ENCODE data around the gene MCF2L2.
A peak's percentile ranks its signal among the peaks of the same experiment; 100 is the strongest.

MCF2L2 gene

DNA sequence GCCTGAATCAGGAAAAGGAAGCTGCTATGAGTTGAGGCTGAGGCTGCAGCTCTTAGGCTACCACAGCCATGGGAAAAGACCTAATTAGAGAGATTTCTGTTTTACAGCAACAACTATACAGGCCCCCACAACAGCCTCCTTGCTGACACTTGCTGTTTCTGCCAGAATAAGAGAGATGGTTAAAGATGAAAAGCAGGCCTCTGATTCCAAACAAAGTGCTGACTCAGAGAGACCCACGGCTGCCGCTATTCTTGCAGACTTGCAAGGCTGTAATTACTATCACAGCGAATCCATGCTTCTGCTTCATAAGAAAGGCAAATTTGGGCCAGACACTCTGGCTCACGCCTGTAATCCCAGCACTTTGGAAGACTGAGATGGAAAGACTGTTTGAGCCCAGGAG is 41.8 kb downstream of the MCF2L2 start:
- DNase-seq (ENCODE audit: low read depth) = no peak
- TF ChIP-seq, protein P1, sequence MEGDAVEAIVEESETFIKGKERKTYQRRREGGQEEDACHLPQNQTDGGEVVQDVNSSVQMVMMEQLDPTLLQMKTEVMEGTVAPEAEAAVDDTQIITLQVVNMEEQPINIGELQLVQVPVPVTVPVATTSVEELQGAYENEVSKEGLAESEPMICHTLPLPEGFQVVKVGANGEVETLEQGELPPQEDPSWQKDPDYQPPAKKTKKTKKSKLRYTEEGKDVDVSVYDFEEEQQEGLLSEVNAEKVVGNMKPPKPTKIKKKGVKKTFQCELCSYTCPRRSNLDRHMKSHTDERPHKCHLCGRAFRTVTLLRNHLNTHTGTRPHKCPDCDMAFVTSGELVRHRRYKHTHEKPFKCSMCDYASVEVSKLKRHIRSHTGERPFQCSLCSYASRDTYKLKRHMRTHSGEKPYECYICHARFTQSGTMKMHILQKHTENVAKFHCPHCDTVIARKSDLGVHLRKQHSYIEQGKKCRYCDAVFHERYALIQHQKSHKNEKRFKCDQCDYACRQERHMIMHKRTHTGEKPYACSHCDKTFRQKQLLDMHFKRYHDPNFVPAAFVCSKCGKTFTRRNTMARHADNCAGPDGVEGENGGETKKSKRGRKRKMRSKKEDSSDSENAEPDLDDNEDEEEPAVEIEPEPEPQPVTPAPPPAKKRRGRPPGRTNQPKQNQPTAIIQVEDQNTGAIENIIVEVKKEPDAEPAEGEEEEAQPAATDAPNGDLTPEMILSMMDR (conservative IDR thresholded peaks at IDR 0.05; ENCODE audit: low read depth, low read length) = no peak
- no peak overlapping the region for H3K4me3 ChIP-seq (ENCODE audit: low read length)

DNA sequence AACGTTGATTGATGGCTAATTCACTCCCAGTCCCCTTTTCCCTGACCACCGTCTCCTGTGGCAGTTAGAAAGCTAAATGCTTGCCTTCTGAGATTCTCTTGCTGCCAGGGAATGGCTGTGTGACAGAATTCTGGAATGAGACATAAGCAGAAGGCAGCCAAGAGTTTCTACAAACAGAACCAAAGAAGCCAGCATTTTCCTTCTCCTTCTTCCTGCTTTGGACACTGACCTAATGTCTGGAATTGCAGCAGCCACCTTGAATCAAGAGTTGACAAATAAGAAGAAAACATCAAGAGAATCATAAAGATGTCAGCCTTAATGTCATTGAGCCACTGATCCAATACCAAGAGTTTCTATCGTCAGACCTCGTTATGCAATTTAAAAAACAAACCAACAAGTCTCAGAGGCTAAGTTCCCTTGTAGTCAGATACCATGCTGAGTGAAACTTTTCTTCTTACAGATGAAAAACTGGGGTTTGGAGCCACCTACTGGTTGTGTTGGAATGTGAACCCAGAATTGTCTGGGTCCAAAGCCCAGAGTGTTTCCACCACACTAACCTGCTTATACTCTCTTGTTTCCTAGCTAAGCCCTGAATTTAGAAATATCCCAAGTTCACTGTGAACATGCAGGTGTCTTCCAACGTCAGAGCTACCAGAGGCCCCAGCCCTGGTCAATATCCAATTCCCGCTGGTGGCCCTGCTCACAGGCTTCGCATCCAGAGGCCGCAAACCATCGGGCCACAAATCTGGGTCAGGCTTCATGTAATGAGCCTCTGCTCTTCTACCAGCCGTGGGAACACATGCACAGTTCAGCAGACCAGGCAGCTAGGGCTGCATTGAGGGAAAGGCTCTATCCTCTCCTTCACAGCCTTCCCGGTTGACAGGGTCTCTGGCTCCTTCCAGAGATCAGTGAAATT is 42.5 kb downstream of the MCF2L2 start:
- DNase-seq (ENCODE audit: low read depth) = peak; percentile 34
- TF ChIP-seq, protein P1 (conservative IDR thresholded peaks at IDR 0.05; ENCODE audit: low read depth, low read length) = peak; percentile 69
- no peak overlapping the region for H3K4me3 ChIP-seq (ENCODE audit: low read length)

DNA sequence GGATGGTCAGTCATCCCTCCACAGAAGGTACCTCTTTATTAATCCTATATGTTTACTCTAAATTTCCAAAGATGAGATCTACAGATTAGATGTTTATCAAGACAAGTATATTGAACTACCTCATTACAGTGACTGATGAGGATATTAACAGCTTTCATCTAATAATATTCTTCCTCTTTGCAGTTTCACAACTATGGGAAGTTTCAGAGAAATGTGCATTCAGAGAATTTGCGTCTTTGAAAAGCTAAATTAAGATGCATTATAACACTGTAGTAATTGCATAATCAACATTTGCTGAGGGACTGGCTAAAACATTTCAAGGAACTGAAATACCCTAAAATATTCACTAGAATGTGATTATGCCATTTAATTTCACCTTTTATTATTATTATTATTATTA is 46.7 kb downstream of the MCF2L2 start:
- TF ChIP-seq, protein P1 (conservative IDR thresholded peaks at IDR 0.05; ENCODE audit: low read depth, low read length) = no peak
- H3K4me3 ChIP-seq (ENCODE audit: low read length) = no peak overlapping the region
- DNase-seq (ENCODE audit: low read depth) = no peak

DNA sequence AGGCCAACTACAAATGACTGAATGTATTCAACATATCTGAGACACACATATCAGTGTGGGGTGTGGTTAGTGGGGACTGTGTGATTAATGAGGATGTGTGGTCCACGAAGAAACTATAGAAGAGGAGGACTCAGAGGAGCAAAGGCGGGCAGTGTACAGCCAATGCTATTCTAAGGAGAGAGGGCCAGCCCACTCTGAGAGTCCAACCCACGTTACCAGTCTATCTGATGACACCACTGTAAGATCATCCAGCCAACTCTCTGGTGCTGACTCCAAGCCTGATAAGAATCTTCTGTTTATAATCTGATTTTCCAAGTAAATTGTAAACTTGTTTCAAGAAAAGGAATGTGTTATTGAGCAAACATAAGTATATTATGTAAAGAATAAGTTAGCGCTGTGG is 47.2 kb downstream of the MCF2L2 start:
- no peak overlapping the region for H3K4me3 ChIP-seq (ENCODE audit: low read length)
- DNase-seq (ENCODE audit: low read depth) = no peak
- TF ChIP-seq, protein P1 (conservative IDR thresholded peaks at IDR 0.05; ENCODE audit: low read depth, low read length) = no peak

DNA sequence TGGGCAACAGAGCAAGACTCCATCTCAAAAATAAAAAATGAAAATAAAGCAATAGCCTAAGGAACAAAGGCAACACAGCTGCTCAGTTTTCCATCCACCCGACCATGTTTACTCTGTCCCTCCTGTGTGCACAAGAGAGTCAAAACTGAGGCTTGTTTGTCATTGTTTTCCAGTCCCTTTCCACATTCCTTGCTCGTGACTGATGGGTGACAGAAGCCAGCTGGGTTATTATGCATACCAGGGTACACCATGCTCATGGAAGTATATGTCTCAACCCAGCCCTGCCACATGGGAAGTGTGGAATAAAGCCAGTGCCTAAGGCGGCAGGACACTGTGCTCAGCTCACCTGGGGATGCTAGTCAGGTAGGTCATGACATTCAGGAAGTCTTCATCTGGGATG is 49.5 kb downstream of the MCF2L2 start:
- no peak overlapping the region for H3K4me3 ChIP-seq (ENCODE audit: low read length)
- TF ChIP-seq, protein P1 (conservative IDR thresholded peaks at IDR 0.05; ENCODE audit: low read depth, low read length) = no peak
- no peak for DNase-seq (ENCODE audit: low read depth)

DNA sequence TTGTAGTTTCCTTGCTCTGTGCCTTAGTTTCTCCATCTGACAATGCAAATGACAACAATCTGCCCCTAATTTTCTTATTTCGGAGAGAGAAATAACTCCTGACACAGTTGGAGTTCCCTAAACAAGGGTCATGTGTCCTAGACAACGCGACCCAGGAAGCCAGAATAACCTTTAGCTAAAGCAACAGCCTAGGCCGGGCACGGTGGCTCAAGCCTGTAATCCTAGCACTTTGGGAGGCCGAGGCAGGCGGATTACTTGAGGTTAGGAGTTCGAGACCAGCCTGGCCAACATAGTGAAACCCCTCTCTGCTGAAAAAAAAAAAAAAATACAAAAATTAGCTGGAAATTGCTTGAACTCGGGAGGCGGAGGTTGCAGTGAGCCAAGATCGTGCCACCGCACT is 49.9 kb downstream of the MCF2L2 start:
- DNase-seq (ENCODE audit: low read depth) = no peak
- no peak overlapping the region for H3K4me3 ChIP-seq (ENCODE audit: low read length)
- TF ChIP-seq, protein P1 (conservative IDR thresholded peaks at IDR 0.05; ENCODE audit: low read depth, low read length) = no peak

DNA sequence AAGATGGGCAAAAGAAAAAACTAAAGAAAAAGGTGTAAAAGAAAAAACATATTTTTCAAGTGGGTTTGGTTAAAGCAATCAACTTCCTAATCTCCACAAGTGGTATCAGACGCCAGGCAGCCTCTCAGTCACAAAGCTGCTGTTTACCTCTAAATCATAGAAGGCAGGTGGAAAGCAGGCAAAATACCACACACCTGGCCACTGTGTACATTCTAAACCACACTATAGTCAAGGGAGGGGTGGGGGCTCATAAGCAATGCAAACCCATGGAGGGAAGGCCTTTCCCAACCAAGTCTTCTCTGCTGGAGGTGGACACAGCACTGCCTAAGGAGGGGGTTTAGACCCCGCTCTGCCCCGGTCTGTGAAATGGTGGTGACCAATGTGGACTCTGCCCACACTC is 50.4 kb downstream of the MCF2L2 start:
- no peak for DNase-seq (ENCODE audit: low read depth)
- TF ChIP-seq, protein P1 (conservative IDR thresholded peaks at IDR 0.05; ENCODE audit: low read depth, low read length) = no peak
- no peak overlapping the region for H3K4me3 ChIP-seq (ENCODE audit: low read length)
